HepG2 (cell line): ENCODE data around the gene RXFP2. TPM values are rescaled to one million over a fixed set of nuclear protein-coding genes. Genes with fewer than 3 reads are reported as not detected.

ENCODE experiments used
- ARID5B ChIP-seq: IDR thresholded peaks from 2 replicates; pipeline ENCODE4 v1.4.0; 2020; ENCODE audit warnings: mild to moderate bottlenecking, missing genetic modification reagents
- ATF7-NPFF ChIP-seq: sonication (generic); formaldehyde crosslinking; IDR thresholded peaks from 2 replicates; pipeline ENCODE4 v1.8.1; 2023; ENCODE audit warnings: mild to moderate bottlenecking, low read depth, missing genetic modification reagents, moderate library complexity
- DMTF1 ChIP-seq: sonication (generic); formaldehyde crosslinking; IDR thresholded peaks from 2 replicates; pipeline ENCODE4 v1.4.0; 2020; ENCODE audit warnings: mild to moderate bottlenecking, missing genetic modification reagents
- ETV5 ChIP-seq: IDR thresholded peaks from 2 replicates; pipeline ENCODE4 v1.6.1; 2018; ENCODE audit warnings: missing biosample characterization, missing genetic modification reagents, inconsistent platforms, borderline replicate concordance
- EZH2 ChIP-seq: conservative IDR thresholded peaks from 2 replicates; pipeline ENCODE4 v1.6.1; 2012; ENCODE audit warnings: mild to moderate bottlenecking, low read depth, low read length, moderate library complexity
- GTF3A ChIP-seq: sonication (generic); formaldehyde crosslinking; conservative IDR thresholded peaks from 2 replicates; pipeline ENCODE4 v1.4.0; 2020; ENCODE audit warnings: mild to moderate bottlenecking, missing genetic modification reagents
- HBP1 ChIP-seq: IDR thresholded peaks from 2 replicates; pipeline ENCODE4 v1.6.1; 2016; ENCODE audit warnings: low read depth, control low read depth
- HOXD1 ChIP-seq: sonication (generic); formaldehyde crosslinking; IDR thresholded peaks from 2 replicates; pipeline ENCODE4 v1.5.0; 2020; ENCODE audit warnings: missing genetic modification reagents
- KLF15 ChIP-seq: sonication (generic); formaldehyde crosslinking; IDR thresholded peaks from 2 replicates; pipeline ENCODE4 v1.8.1; 2023; ENCODE audit warnings: borderline replicate concordance, mild to moderate bottlenecking, inconsistent platforms, missing genetic modification reagents, mixed read lengths
- PATZ1 ChIP-seq: sonication (generic); formaldehyde crosslinking; IDR thresholded peaks from 2 replicates; pipeline ENCODE4 v1.4.0; 2020; ENCODE audit warnings: missing genetic modification reagents
- RBFOX2 ChIP-seq: fragments of 200-400 bp; formaldehyde crosslinking; IDR thresholded peaks from 2 replicates; pipeline ENCODE4 v1.6.1; 2017; ENCODE audit warnings: low read depth, mild to moderate bottlenecking, low read length
- XRCC5 ChIP-seq: fragments of 200-400 bp; formaldehyde crosslinking; optimal IDR thresholded peaks from 2 replicates; pipeline ENCODE3; 2017; ENCODE audit warnings: mild to moderate bottlenecking, low read length
- polyA plus RNA-seq, 8 experiments: library from polyadenylated mRNA; depleted of rRNA in 3 of 8; stranded (reverse) in 7 of 8; unstranded in 1 of 8; fragments of >200 nt; fragmentation: Illumina TruSeq in 4 of 8; extraction: Trizol in 4 of 8; gene quantifications; 2 replicates each; pipeline versions ENCODE4 v1.2.1 to v1.2.3, GENCODE V29; 2011 to 2016; ENCODE audit warnings: low read depth in 4 of 8, missing spikeins in 1 of 8, mixed read lengths in 1 of 8; ENCODE audit not compliant: insufficient read depth in 1 of 8
- total RNA-seq, 5 experiments: library from RNA; depleted of rRNA; stranded (reverse); fragments of >200 nt; fragmentation: Illumina TruSeq; extraction: Trizol; gene quantifications; 2 replicates each; pipeline ENCODE4 v1.2.3, GENCODE V29; 2016; ENCODE audit warnings: low read depth in 1 of 5
- TF ChIP-seq, protein P1 (sequence below): sonication (generic); formaldehyde crosslinking; IDR thresholded peaks from 2 replicates; pipeline ENCODE4 v1.8.0; 2022; ENCODE audit warnings: mild to moderate bottlenecking, missing genetic modification reagents

RXFP2 gene
- total and polyA plus RNA-seq, 2 of the 13 experiments (the other 11 are each of a cell fraction or from before 2014, with no cell fraction given) = not detected

GRCh38 chr13:31775148-31775547 is 35.8 kb downstream of the RXFP2 start (continued):
- TF ChIP-seq HBP1 (CRISPR knock-in tag) (no peak), GTF3A (CRISPR knock-in tag) (no peak), DMTF1 (CRISPR knock-in tag) (no peak), ETV5 (no peak), KLF15 (CRISPR knock-in tag) (no peak), ARID5B (no peak), ATF7-NPFF (CRISPR knock-in tag) (no peak), XRCC5 (no peak), RBFOX2 (no peak), EZH2 (no peak), HOXD1 (no peak), PATZ1 (CRISPR knock-in tag) (no peak)
- TF ChIP-seq, protein P1, sequence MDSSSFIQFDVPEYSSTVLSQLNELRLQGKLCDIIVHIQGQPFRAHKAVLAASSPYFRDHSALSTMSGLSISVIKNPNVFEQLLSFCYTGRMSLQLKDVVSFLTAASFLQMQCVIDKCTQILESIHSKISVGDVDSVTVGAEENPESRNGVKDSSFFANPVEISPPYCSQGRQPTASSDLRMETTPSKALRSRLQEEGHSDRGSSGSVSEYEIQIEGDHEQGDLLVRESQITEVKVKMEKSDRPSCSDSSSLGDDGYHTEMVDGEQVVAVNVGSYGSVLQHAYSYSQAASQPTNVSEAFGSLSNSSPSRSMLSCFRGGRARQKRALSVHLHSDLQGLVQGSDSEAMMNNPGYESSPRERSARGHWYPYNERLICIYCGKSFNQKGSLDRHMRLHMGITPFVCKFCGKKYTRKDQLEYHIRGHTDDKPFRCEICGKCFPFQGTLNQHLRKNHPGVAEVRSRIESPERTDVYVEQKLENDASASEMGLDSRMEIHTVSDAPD (CRISPR knock-in tag) = no peak
